Hepatocyte (in vitro differentiated cells): ENCODE measurements around the gene NRCAM.

Source experiments
- CTCF ChIP-seq: fragments of 200-600 bp; sonication (generic); IDR thresholded peaks from 2 replicates; pipeline ENCODE4 v1.5.1; 2016; ENCODE audit warnings: antibody characterized with exemption, mild to moderate bottlenecking; ENCODE audit not compliant: poor library complexity
- EZH2 ChIP-seq: fragments of 200-600 bp; sonication (generic); IDR thresholded peaks from 2 replicates; pipeline ENCODE4 v1.6.1; 2016; ENCODE audit warnings: antibody characterized with exemption, mild to moderate bottlenecking, borderline replicate concordance
- EZH2phosphoT487 ChIP-seq: fragments of 200-600 bp; sonication (generic); IDR thresholded peaks from one replicate; pipeline ENCODE4 v1.6.1; 2018; ENCODE audit warnings: antibody characterized with exemption, mild to moderate bottlenecking, low read depth, moderate library complexity; ENCODE audit not compliant: unreplicated experiment, severe bottlenecking

- no peak for TF ChIP-seq CTCF
- TF ChIP-seq EZH2, result no peak
- TF ChIP-seq EZH2phosphoT487, result no peak
These were observed 187.9 kb downstream of the NRCAM start for GRCh38 chr7:108268200-108268820.
